ENCODE measurements around the gene SCAF11. TPM values are rescaled to one million over a fixed set of nuclear protein-coding genes. Genes with fewer than 3 reads are reported as not detected.

SCAF11 gene
- polyA plus RNA-seq, 1 experiment: 25.2 TPM

- TF ChIP-seq CTCF (IDR thresholded peaks at IDR 0.05; ENCODE audit: insufficient read depth, low read depth, low read length): no peak
- Histone ChIP-seq H3K4me3 (ENCODE audit: low read depth, low read length) (no peak overlapping the region), H3K27me3 (ENCODE audit: control insufficient read depth, insufficient read depth, low read length) (no peaks in the 10 kb centered on the region), H3K36me3 (ENCODE audit: control insufficient read depth, insufficient read depth, low read length) (no peaks in the 10 kb centered on the region)
- ChIA-PET CTCF (interaction anchor here (1.1 to 1.3 kb wide), 2 partner anchors 9 to 37 kb away, joined by 3 to 4 read pairs; no protein-coding TSS in a partner anchor), POLR2A (no interaction called here)
- DNase-seq (ENCODE audit: low read depth): no peak
These were observed 77.6 kb downstream of the SCAF11 start for GRCh38 chr12:45912774-45913173.

GRCh38 chr12:45909041-45909713 is 81.2 kb downstream of the SCAF11 start:
- Histone ChIP-seq H3K4me3 (ENCODE audit: low read depth, low read length) (no peak overlapping the region), H3K36me3 (ENCODE audit: control insufficient read depth, insufficient read depth, low read length) (no peaks in the 10 kb centered on the region), H3K27me3 (ENCODE audit: control insufficient read depth, insufficient read depth, low read length) (no peaks in the 10 kb centered on the region)
- DNase-seq (ENCODE audit: low read depth): no peak
- ChIA-PET POLR2A (no interaction called here), CTCF (no interaction called here)
- no peak for TF ChIP-seq CTCF (IDR thresholded peaks at IDR 0.05; ENCODE audit: insufficient read depth, low read depth, low read length)

- no peaks in the 10 kb centered on the region for H3K27me3 ChIP-seq (ENCODE audit: control insufficient read depth, insufficient read depth, low read length)
- no peak for DNase-seq (ENCODE audit: low read depth)
- CTCF ChIA-PET: interaction anchor here (1.7 kb wide), 1 partner anchor 82 kb away, joined by 4 read pairs; no protein-coding TSS in a partner anchor
- H3K4me3 ChIP-seq (ENCODE audit: low read depth, low read length): no peak overlapping the region
- H3K36me3 ChIP-seq (ENCODE audit: control insufficient read depth, insufficient read depth, low read length): no peaks in the 10 kb centered on the region
- no peak for TF ChIP-seq CTCF (IDR thresholded peaks at IDR 0.05; ENCODE audit: insufficient read depth, low read depth, low read length)
- POLR2A ChIA-PET: no interaction called here
These were observed 82.4 kb downstream of the SCAF11 start for GRCh38 chr12:45907955-45908354.

- TF ChIP-seq CTCF (IDR thresholded peaks at IDR 0.05; ENCODE audit: insufficient read depth, low read depth, low read length): no peak
- CTCF ChIA-PET: no interaction called here
- no peak for DNase-seq (ENCODE audit: low read depth)
These were observed 92.3 kb downstream of the SCAF11 start for GRCh38 chr12:45898094-45898493.

GRCh38 chr12:45895961-45896360 is 94.4 kb downstream of the SCAF11 start:
- CTCF ChIA-PET: interaction anchor here (1.1 kb wide), 1 partner anchor 10 kb away, joined by 3 read pairs; no protein-coding TSS in a partner anchor
- Histone ChIP-seq H3K4me3 (ENCODE audit: low read depth, low read length) (no peak overlapping the region), H3K27me3 (ENCODE audit: control insufficient read depth, insufficient read depth, low read length) (no peaks in the 10 kb centered on the region), H3K36me3 (ENCODE audit: control insufficient read depth, insufficient read depth, low read length) (peaks cover 2% of the 10 kb centered on the region)
- DNase-seq (ENCODE audit: low read depth): no peak
- POLR2A ChIA-PET: no interaction called here
- TF ChIP-seq CTCF (IDR thresholded peaks at IDR 0.05; ENCODE audit: insufficient read depth, low read depth, low read length): no peak

More at GRCh38 chr12:45898094-45898493, 92.3 kb downstream of the SCAF11 start:
- peaks cover 2% of the 10 kb centered on the region for H3K36me3 ChIP-seq (ENCODE audit: control insufficient read depth, insufficient read depth, low read length)
- H3K4me3 ChIP-seq (ENCODE audit: low read depth, low read length): no peak overlapping the region
- POLR2A ChIA-PET: no interaction called here
- H3K27me3 ChIP-seq (ENCODE audit: control insufficient read depth, insufficient read depth, low read length): no peaks in the 10 kb centered on the region
